H1 (cell line): Measurements from ENCODE around the gene POLN. TPM values are rescaled to one million over a fixed set of nuclear protein-coding genes. Genes with fewer than 3 reads are reported as not detected.

ENCODE experiments used
- CTCF ChIA-PET: fragments of 300-600 bp; sonication (Branson Sonifier 250); formaldehyde crosslinking; loops from one replicate; lab custom pipeline; 2021; ENCODE audit not compliant: partially characterized antibody; lab: Charles Lee
- POLR2A ChIA-PET: fragments of 300-600 bp; sonication (Branson Sonifier 250); formaldehyde crosslinking; loops from one replicate; lab custom pipeline; 2021; ENCODE audit warnings: inconsistent platforms; ENCODE audit not compliant: partially characterized antibody; lab: Charles Lee
- DNase-seq, 2 experiments: peaks; one replicate each; pipeline versions ENCODE4 v3.0.0 to v3.0.0-alpha.2; 2010 to 2022; ENCODE audit warnings: low spot score in 2 of 2, low read depth in 1 of 2, mixed read lengths in 1 of 2
- FAIRE-seq: peaks from 2 replicates; lab custom pipeline; 2011; peaks lifted over from hg19 to GRCh38; lab: Jason Lieb, UNC
- H2AFZ ChIP-seq: 2 replicates; pipeline ENCODE4 v1.8.1; 2012; ENCODE audit warnings: low read length, inconsistent platforms
- H2AK5ac ChIP-seq: 2 replicates; pipeline ENCODE4 v1.6.1; 2013; ENCODE audit warnings: low read depth, low read length
- H2BK120ac ChIP-seq: replicated peaks from 2 replicates; pipeline ENCODE3; 2013; ENCODE audit warnings: low read depth, low read length, inconsistent platforms
- H2BK12ac ChIP-seq: 2 replicates; pipeline ENCODE4 v1.6.1; 2013; ENCODE audit warnings: low read depth, low read length
- H2BK15ac ChIP-seq: 2 replicates; pipeline ENCODE4 v1.6.1; 2013; ENCODE audit warnings: low read length
- H2BK20ac ChIP-seq: 2 replicates; pipeline ENCODE4 v1.6.1; 2013; ENCODE audit warnings: low read length
- H2BK5ac ChIP-seq: 2 replicates; pipeline ENCODE4 v1.6.1; 2013; ENCODE audit warnings: low read depth, low read length
- H3K14ac ChIP-seq: 2 replicates; pipeline ENCODE4 v1.6.1; 2013; ENCODE audit warnings: inconsistent platforms; ENCODE audit not compliant: insufficient read length
- H3K18ac ChIP-seq: 2 replicates; pipeline ENCODE4 v1.6.1; 2013; ENCODE audit warnings: low read length; ENCODE audit errors: extremely low read depth
- H3K23ac ChIP-seq: 2 replicates; pipeline ENCODE4 v1.6.1; 2013; ENCODE audit warnings: inconsistent platforms; ENCODE audit not compliant: insufficient read length
- H3K23me2 ChIP-seq: 2 replicates; pipeline ENCODE4 v1.6.1; 2013; ENCODE audit warnings: low read depth, low read length
- H3K27ac ChIP-seq: 2 replicates; pipeline ENCODE4 v1.6.1; 2011; ENCODE audit warnings: low read depth, low read length, inconsistent platforms
- H3K27me3 ChIP-seq, 4 experiments: replicated peaks in 1 of 4; 1 replicate in 1 of 4; 2 replicates in 3 of 4; pipeline versions ENCODE4 v1.6.1 to v1.8.1; 2011 to 2013; ENCODE audit warnings: low read length in 3 of 4, mild to moderate bottlenecking in 3 of 4, inconsistent platforms in 2 of 4, mixed read lengths in 2 of 4, moderate library complexity in 1 of 4; ENCODE audit not compliant: control insufficient read depth in 3 of 4, insufficient read depth in 3 of 4; ENCODE audit errors: extremely low read depth in 1 of 4
- H3K36me3 ChIP-seq, 4 experiments: 2 replicates each; pipeline versions ENCODE4 v1.6.1 to v1.8.1; 2011 to 2013; ENCODE audit warnings: mild to moderate bottlenecking in 4 of 4, low read length in 3 of 4, moderate library complexity in 2 of 4, control low read depth in 1 of 4, inconsistent platforms in 1 of 4; ENCODE audit not compliant: insufficient read depth in 4 of 4, control insufficient read depth in 2 of 4
- H3K4ac ChIP-seq: replicated peaks from 2 replicates; pipeline ENCODE3; 2013; ENCODE audit warnings: low read length, low read depth, mixed read lengths, inconsistent platforms; ENCODE audit not compliant: insufficient read length
- H3K4me1 ChIP-seq, 4 experiments: replicated peaks in 1 of 4; 1 replicate in 1 of 4; 2 replicates in 3 of 4; pipeline versions ENCODE4 v1.6.1 to v1.8.1; 2011 to 2013; ENCODE audit warnings: low read length in 3 of 4, inconsistent platforms in 2 of 4, mixed read lengths in 1 of 4; ENCODE audit not compliant: insufficient read depth in 4 of 4, control insufficient read depth in 3 of 4
- H3K4me2 ChIP-seq, 2 experiments: 2 replicates each; pipeline versions ENCODE4 v1.6.1 to v1.8.1; 2011 to 2013; ENCODE audit warnings: low read depth in 2 of 2, low read length in 2 of 2, control low read depth in 1 of 2, inconsistent platforms in 1 of 2, mild to moderate bottlenecking in 1 of 2; ENCODE audit not compliant: insufficient read depth in 1 of 2
- H3K4me3 ChIP-seq, 4 experiments: fragments of 200-600, 300-600 bp in 1 of 4; sonication (generic), shearing (Covaris generic), sonication (Bioruptor Twin) in 1 of 4; 2 replicates each; pipeline versions ENCODE4 v1.5.1 to v1.8.1; 2011 to 2016; ENCODE audit warnings: low read length in 4 of 4, low read depth in 3 of 4, control low read depth in 2 of 4, inconsistent platforms in 2 of 4, mild to moderate bottlenecking in 2 of 4, mixed read lengths in 1 of 4, moderate library complexity in 1 of 4; ENCODE audit not compliant: insufficient read depth in 2 of 4; ENCODE audit errors: extremely low read depth in 1 of 4
- H3K56ac ChIP-seq: replicated peaks from 2 replicates; pipeline ENCODE3; 2013; ENCODE audit warnings: low read depth, mild to moderate bottlenecking, mixed read lengths, low read length, inconsistent platforms; ENCODE audit not compliant: insufficient read length
- H3K79me1 ChIP-seq: 2 replicates; pipeline ENCODE4 v1.6.1; 2013; ENCODE audit warnings: low read depth, low read length, control low read depth
- H3K79me2 ChIP-seq, 2 experiments: 2 replicates each; pipeline versions ENCODE4 v1.6.1 to v1.8.1; 2012 to 2013; ENCODE audit warnings: low read length in 2 of 2, mild to moderate bottlenecking in 2 of 2, inconsistent platforms in 1 of 2; ENCODE audit not compliant: insufficient read depth in 2 of 2, control insufficient read depth in 1 of 2
- H3K9ac ChIP-seq, 4 experiments: replicated peaks in 1 of 4; 1 replicate in 1 of 4; 2 replicates in 3 of 4; pipeline versions ENCODE4 v1.6.1 to v1.8.1; 2011 to 2013; ENCODE audit warnings: low read depth in 3 of 4, low read length in 3 of 4, control low read depth in 2 of 4, mild to moderate bottlenecking in 2 of 4, moderate library complexity in 2 of 4, inconsistent platforms in 1 of 4; ENCODE audit errors: extremely low read depth in 1 of 4
- H3K9me3 ChIP-seq, 2 experiments: 2 replicates each; pipeline versions ENCODE4 v1.6.1 to v1.8.1; 2012 to 2013; ENCODE audit warnings: mild to moderate bottlenecking in 2 of 2, moderate library complexity in 2 of 2, control low read depth in 1 of 2, inconsistent platforms in 1 of 2, low read depth in 1 of 2, low read length in 1 of 2, mixed read lengths in 1 of 2; ENCODE audit not compliant: insufficient read depth in 2 of 2
- H4K20me1 ChIP-seq, 2 experiments: replicated peaks in 1 of 2; 2 replicates each; pipeline versions ENCODE3 to v1.8.1; 2011 to 2013; ENCODE audit warnings: inconsistent platforms in 2 of 2, low read length in 2 of 2, mild to moderate bottlenecking in 1 of 2; ENCODE audit not compliant: insufficient read depth in 2 of 2, control insufficient read depth in 1 of 2
- H4K5ac ChIP-seq: 2 replicates; pipeline ENCODE4 v1.6.1; 2013; ENCODE audit warnings: low read length, low read depth, mixed read lengths, inconsistent platforms; ENCODE audit not compliant: insufficient read length
- H4K8ac ChIP-seq: 2 replicates; pipeline ENCODE4 v1.8.0; 2013; ENCODE audit warnings: mild to moderate bottlenecking, moderate library complexity, low read length, inconsistent platforms; ENCODE audit not compliant: insufficient read depth; ENCODE audit errors: extremely low read depth
- H4K91ac ChIP-seq: replicated peaks from 2 replicates; pipeline ENCODE3; 2013; ENCODE audit warnings: low read length, mixed read lengths, inconsistent platforms; ENCODE audit not compliant: insufficient read length
- BACH1 ChIP-seq: IDR thresholded peaks from 2 replicates; pipeline ENCODE4 v1.6.1; 2012; ENCODE audit warnings: low read length, improper control_type of control experiment
- CBX5 ChIP-seq: fragments of 300-800, 300-1000 bp; sonication (generic); IDR thresholded peaks from 2 replicates; pipeline ENCODE4 v1.7.1; 2016; ENCODE audit warnings: antibody characterized with exemption, low read length, low read depth
- CBX8 ChIP-seq: fragments of 300-800, 300-1000 bp; sonication (generic); IDR thresholded peaks from 2 replicates; pipeline ENCODE4 v1.7.1; 2016; ENCODE audit warnings: low read depth, low read length, borderline replicate concordance
- CTBP2 ChIP-seq: IDR thresholded peaks from 2 replicates; pipeline ENCODE4 v1.7.0; 2011; ENCODE audit warnings: borderline replicate concordance, mild to moderate bottlenecking, moderate library complexity, mixed read lengths, low read length; ENCODE audit not compliant: insufficient read depth, insufficient read length
- GTF2F1 ChIP-seq: IDR thresholded peaks from 2 replicates; pipeline ENCODE4 v1.6.1; 2012; ENCODE audit warnings: low read depth, low read length, improper control_type of control experiment, borderline replicate concordance
- JUN ChIP-seq: IDR thresholded peaks from 2 replicates; pipeline ENCODE4 v1.6.1; 2011; ENCODE audit warnings: low read depth, mild to moderate bottlenecking, improper control_type of control experiment, low read length
- POLR2A ChIP-seq, 2 experiments: IDR thresholded peaks; 1 replicate in 1 of 2; 2 replicates in 1 of 2; pipeline ENCODE4 v1.6.1; 2011; ENCODE audit warnings: low read depth in 2 of 2, low read length in 2 of 2, mild to moderate bottlenecking in 2 of 2; ENCODE audit errors: control extremely low read depth in 1 of 2
- RAD21 ChIP-seq, 2 experiments: IDR thresholded peaks in 1 of 2; conservative IDR thresholded peaks in 1 of 2; 2 replicates each; pipeline ENCODE4 v1.6.1; 2011; ENCODE audit warnings: low read depth in 2 of 2, low read length in 2 of 2, improper control_type of control experiment in 1 of 2, inconsistent platforms in 1 of 2, mild to moderate bottlenecking in 1 of 2, moderate library complexity in 1 of 2
- RFX5 ChIP-seq: IDR thresholded peaks from 2 replicates; pipeline ENCODE4 v1.6.1; 2011; ENCODE audit warnings: low read depth, low read length, improper control_type of control experiment, borderline replicate concordance
- SIRT6 ChIP-seq: IDR thresholded peaks from one replicate; pipeline ENCODE4 v1.7.1; 2012; ENCODE audit warnings: low read length, inconsistent platforms
- SUZ12 ChIP-seq: fragments of 200-600 bp; sonication (generic); IDR thresholded peaks from 2 replicates; pipeline ENCODE4 v1.6.1; 2012; ENCODE audit warnings: mild to moderate bottlenecking, inconsistent platforms, low read length, moderate library complexity, mixed read lengths
- TEAD4 ChIP-seq: IDR thresholded peaks from 2 replicates; pipeline ENCODE4 v1.6.1; 2012; ENCODE audit warnings: low read depth, low read length, inconsistent platforms, mixed read lengths
- ZNF274 ChIP-seq: IDR thresholded peaks from 2 replicates; pipeline ENCODE4 v1.7.0; 2012; ENCODE audit warnings: low read length, borderline replicate concordance; ENCODE audit errors: extremely low read depth
- WGBS, 2 experiments: shearing (Covaris generic) in 1 of 2; methylation state at CpG; one replicate each; pipeline versions ENCODE4 v1.1.6 to v1.1.7; 2013 to 2015; ENCODE audit warnings: low lambda C conversion rate in 2 of 2, mixed read lengths in 2 of 2, inconsistent platforms in 1 of 2, low coverage in 1 of 2, missing lambda C conversion rate in 1 of 2; ENCODE audit not compliant: insufficient replicate concordance in 2 of 2, insufficient coverage in 1 of 2, insufficient read length in 1 of 2; ENCODE audit errors: extremely low coverage in 1 of 2, missing lambda C conversion rate in 1 of 2; 5-methylcytosine and 5-hydroxymethylcytosine counted together
- polyA plus RNA-seq, 7 experiments: library from polyadenylated mRNA; depleted of rRNA in 3 of 7; stranded (reverse) in 5 of 7; unstranded in 2 of 7; fragments of >200 nt in 5 of 7; fragments of 200-250 nt in 2 of 7; gene quantifications; 1 replicate in 5 of 7; 2 replicates in 1 of 7; 4 replicates in 1 of 7; pipeline versions ENCODE4 v1.2.1 to v1.2.3, GENCODE V29; 2011 to 2013; ENCODE audit warnings: missing spikeins in 2 of 7, mixed read lengths in 2 of 7
- total RNA-seq: library from RNA; stranded (reverse); fragmentation: NEBNext Ultra II Directional; extraction: Animal tissue kit (Norgen Biotek cat#: 25700); gene quantifications from 2 replicates; pipeline ENCODE4 v1.2.1, GENCODE V29; 2021
- TF ChIP-seq, protein P1 (sequence below): IDR thresholded peaks from 2 replicates; pipeline ENCODE4 v1.6.1; 2011; ENCODE audit warnings: low read depth, mild to moderate bottlenecking, low read length; ENCODE audit not compliant: insufficient read depth

The POLN gene
- total and polyA plus RNA-seq, 2 of the 8 experiments (the other 6 are each of a cell fraction or from before 2014, with no cell fraction given), result 0.98 to 1.5 TPM

DNA sequence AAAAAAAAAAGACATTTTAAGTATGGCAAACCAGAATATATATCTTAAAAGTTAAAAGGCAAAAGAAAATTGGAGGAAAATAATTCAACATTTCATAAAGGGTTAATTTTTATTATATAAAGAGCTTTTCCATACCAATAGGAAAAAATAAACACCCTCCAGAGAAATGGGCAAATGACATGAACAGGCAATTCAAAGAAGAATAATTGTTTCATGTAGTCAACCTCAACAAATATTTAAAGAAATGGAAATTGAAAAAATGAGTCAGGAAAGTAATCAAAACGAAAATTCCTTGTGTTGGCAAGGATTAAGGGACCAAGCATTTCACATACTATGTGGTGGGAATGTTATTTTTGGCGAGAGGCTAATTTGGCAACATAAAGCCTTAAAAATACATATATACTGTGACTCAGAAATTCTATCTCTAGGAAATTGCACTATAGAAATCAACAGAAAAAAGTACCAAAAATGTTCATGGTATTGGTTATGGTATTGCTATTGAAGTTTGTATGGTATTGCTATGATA is 87.6 kb downstream of the POLN start:
- no peaks in the 10 kb centered on the region for H3K79me1 ChIP-seq
- WGBS, 2 experiments, result 85% methylated on average over 2 of the region's 2 CpGs; no CpG with 5 or more reads in 1 of the 2 experiments
- H3K9ac ChIP-seq, result no peak overlapping the region
- H3K4me1 ChIP-seq, result no peaks in the 10 kb centered on the region
- H2AK5ac ChIP-seq, result no peak overlapping the region
- no peak overlapping the region for H2BK20ac ChIP-seq
- H3K27me3 ChIP-seq, result 0 out of 7 replicates have a peak, but pooled peaks cover 0 to 3% (median 0%) of the 10 kb centered on the region in 4 experiments
- H3K4me2 ChIP-seq, result no peak overlapping the region
- no peak overlapping the region for H2AFZ ChIP-seq
- 0 out of 4 replicates have a peak, but pooled peaks cover 0 to 3% of the 10 kb centered on the region in 2 experiments for H3K9me3 ChIP-seq
- CTCF ChIA-PET, result interaction anchor here (1.1 kb wide), 1 partner anchor 18 kb away, joined by 3 read pairs; no protein-coding TSS in a partner anchor
- no peak overlapping the region for H3K27ac ChIP-seq
- H3K36me3 ChIP-seq, result no peaks in the 10 kb centered on the region
- no peak overlapping the region for H2BK5ac ChIP-seq
- no peak overlapping the region for H3K4ac ChIP-seq
- FAIRE-seq, result no peak
- H3K23ac ChIP-seq, result no peak overlapping the region
- no peaks in the 10 kb centered on the region for H3K23me2 ChIP-seq
- no peak overlapping the region for H2BK120ac ChIP-seq
- H4K5ac ChIP-seq, result no peak overlapping the region
- DNase-seq, result no peak
- H4K8ac ChIP-seq, result no peak overlapping the region
- H3K79me2 ChIP-seq, result no peaks in the 10 kb centered on the region
- no peak overlapping the region for H3K4me3 ChIP-seq
- no peak overlapping the region for H4K91ac ChIP-seq
- no peak overlapping the region for H3K14ac ChIP-seq
- H3K56ac ChIP-seq, result no peak overlapping the region
- H2BK12ac ChIP-seq, result no peak overlapping the region
- no peak overlapping the region for H3K18ac ChIP-seq
- no peak overlapping the region for H2BK15ac ChIP-seq
- POLR2A ChIA-PET, result no interaction called here
- no peaks in the 10 kb centered on the region for H4K20me1 ChIP-seq
- TF ChIP-seq SUZ12, result no peak
- no peak for TF ChIP-seq CBX8
- TF ChIP-seq JUN, result no peak
- TF ChIP-seq TEAD4, result no peak
- no peak for TF ChIP-seq RFX5
- no peak for TF ChIP-seq RAD21 (IDR thresholded peaks at IDR 0.05 in 1 of 2, conservative IDR thresholded peaks at IDR 0.05 in 1 of 2; ENCODE audit: low read depth in 2 of 2, low read length in 2 of 2)
- TF ChIP-seq ZNF274, result no peak
- TF ChIP-seq GTF2F1, result no peak
- TF ChIP-seq CBX5, result no peak
- TF ChIP-seq CTBP2, result no peak
- TF ChIP-seq, protein P1, sequence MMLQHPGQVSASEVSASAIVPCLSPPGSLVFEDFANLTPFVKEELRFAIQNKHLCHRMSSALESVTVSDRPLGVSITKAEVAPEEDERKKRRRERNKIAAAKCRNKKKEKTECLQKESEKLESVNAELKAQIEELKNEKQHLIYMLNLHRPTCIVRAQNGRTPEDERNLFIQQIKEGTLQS, result no peak
- no peak for TF ChIP-seq POLR2A (IDR thresholded peaks at IDR 0.05; ENCODE audit: control extremely low read depth in 1 of 2, low read depth in 2 of 2, low read length in 2 of 2)
- TF ChIP-seq BACH1, result no peak
- TF ChIP-seq SIRT6, result no peak
